GM18498 (cell line): Measurements from ENCODE around the gene STARD13.

Source experiments
- ATAC-seq: cut with Tn5 transposase; IDR thresholded peaks from one replicate; pipeline ENCODE4 v1.9.1; 2021; ENCODE audit warnings: mild to moderate bottlenecking, moderate library complexity; ENCODE audit not compliant: unreplicated experiment

The STARD13 gene

GRCh38 chr13:33153421-33154404 lies 131.8 kb downstream of the STARD13 start:
- ATAC-seq = no peak

GRCh38 chr13:33152389-33152788 lies 133.2 kb downstream of the STARD13 start:
- no peak for ATAC-seq

- ATAC-seq = no peak
Measured at GRCh38 chr13:33150662-33151061, 134.9 kb downstream of the STARD13 start.

GRCh38 chr13:33150126-33150525 lies 135.4 kb downstream of the STARD13 start:
- ATAC-seq = no peak

GRCh38 chr13:33147832-33148231 lies 137.7 kb downstream of the STARD13 start:
- no peak for ATAC-seq

- peak; percentile 83 for ATAC-seq
Measured at GRCh38 chr13:33146843-33147611, 138.5 kb downstream of the STARD13 start.

GRCh38 chr13:33145667-33146066 lies 139.9 kb downstream of the STARD13 start:
- no peak for ATAC-seq

GRCh38 chr13:33144358-33144784 lies 141.2 kb downstream of the STARD13 start:
- peak; percentile 37 for ATAC-seq

GRCh38 chr13:33139780-33140535 lies 145.6 kb downstream of the STARD13 start:
- no peak for ATAC-seq

- ATAC-seq = no peak
Measured at GRCh38 chr13:33139184-33139583, 146.4 kb downstream of the STARD13 start.

GRCh38 chr13:33138441-33138840 lies 147.1 kb downstream of the STARD13 start:
- ATAC-seq = no peak

- ATAC-seq = no peak
Measured at GRCh38 chr13:33137721-33138120, 147.8 kb downstream of the STARD13 start.

- ATAC-seq = peak; percentile 69
Measured at GRCh38 chr13:33135097-33135496, 150.5 kb downstream of the STARD13 start.

- no peak for ATAC-seq
Measured at GRCh38 chr13:33134213-33134612, 151.3 kb downstream of the STARD13 start.

- ATAC-seq = no peak
Measured at GRCh38 chr13:33132644-33133440, 152.7 kb downstream of the STARD13 start.

GRCh38 chr13:33129886-33130285 lies 155.7 kb downstream of the STARD13 start:
- ATAC-seq = no peak

GRCh38 chr13:33129094-33129832 lies 156.3 kb downstream of the STARD13 start:
- ATAC-seq = no peak

- ATAC-seq = no peak
Measured at GRCh38 chr13:33128134-33128533, 157.4 kb downstream of the STARD13 start.

- ATAC-seq = no peak
Measured at GRCh38 chr13:33127009-33127551, 158.5 kb downstream of the STARD13 start.
